Epithelial cell of esophagus (primary cell): ENCODE measurements around the gene SCAMP4.

Source experiments
- DNase-seq: peaks from one replicate; pipeline ENCODE4 v3.0.0; 2010; ENCODE audit warnings: low read depth
- H3K4me3 ChIP-seq: 2 replicates; pipeline ENCODE4 v1.5.1; 2011; ENCODE audit warnings: mild to moderate bottlenecking, low read length, control low read depth
- TF ChIP-seq, protein P1 (sequence below): IDR thresholded peaks from 2 replicates; pipeline ENCODE4 v1.5.1; 2011; ENCODE audit warnings: low read depth, mild to moderate bottlenecking, low read length, control low read depth, inconsistent platforms; ENCODE audit not compliant: insufficient read depth; ENCODE audit errors: missing control alignments

SCAMP4 gene

DNA sequence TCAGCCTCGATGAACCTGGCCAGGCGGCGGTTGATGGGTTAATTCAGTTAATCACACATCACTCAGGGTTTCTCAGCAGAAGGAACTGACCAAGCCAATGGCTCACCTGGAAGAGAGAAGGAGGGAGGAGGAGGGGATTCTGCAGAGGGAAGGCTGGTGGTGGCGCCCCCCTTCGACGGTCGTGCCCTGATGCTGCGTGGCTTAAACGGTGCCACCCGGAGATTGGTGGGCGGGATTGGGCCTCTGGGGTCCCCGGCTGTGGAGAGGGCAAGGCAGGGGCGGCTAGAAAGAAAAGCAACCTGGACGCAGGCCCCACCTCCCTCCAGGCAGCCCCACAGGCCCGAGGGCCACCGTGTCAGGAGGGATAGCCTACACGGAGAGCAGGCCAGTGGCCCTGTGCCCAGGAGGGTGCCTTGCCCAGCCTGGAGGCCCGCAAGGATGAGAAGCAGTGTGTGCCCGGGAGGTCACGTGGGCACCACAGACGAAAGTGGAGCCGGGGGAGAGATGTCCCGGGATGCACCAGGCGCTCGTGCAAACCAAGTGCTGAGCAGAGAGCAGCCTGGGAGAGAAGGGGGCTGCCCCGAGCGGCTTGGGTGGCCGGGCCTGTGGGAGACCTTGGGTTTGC, 51.8 kb downstream of the SCAMP4 start:
- DNase-seq: no peak
- H3K4me3 ChIP-seq: no peak overlapping the region
- TF ChIP-seq, protein P1, sequence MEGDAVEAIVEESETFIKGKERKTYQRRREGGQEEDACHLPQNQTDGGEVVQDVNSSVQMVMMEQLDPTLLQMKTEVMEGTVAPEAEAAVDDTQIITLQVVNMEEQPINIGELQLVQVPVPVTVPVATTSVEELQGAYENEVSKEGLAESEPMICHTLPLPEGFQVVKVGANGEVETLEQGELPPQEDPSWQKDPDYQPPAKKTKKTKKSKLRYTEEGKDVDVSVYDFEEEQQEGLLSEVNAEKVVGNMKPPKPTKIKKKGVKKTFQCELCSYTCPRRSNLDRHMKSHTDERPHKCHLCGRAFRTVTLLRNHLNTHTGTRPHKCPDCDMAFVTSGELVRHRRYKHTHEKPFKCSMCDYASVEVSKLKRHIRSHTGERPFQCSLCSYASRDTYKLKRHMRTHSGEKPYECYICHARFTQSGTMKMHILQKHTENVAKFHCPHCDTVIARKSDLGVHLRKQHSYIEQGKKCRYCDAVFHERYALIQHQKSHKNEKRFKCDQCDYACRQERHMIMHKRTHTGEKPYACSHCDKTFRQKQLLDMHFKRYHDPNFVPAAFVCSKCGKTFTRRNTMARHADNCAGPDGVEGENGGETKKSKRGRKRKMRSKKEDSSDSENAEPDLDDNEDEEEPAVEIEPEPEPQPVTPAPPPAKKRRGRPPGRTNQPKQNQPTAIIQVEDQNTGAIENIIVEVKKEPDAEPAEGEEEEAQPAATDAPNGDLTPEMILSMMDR: no peak

DNA sequence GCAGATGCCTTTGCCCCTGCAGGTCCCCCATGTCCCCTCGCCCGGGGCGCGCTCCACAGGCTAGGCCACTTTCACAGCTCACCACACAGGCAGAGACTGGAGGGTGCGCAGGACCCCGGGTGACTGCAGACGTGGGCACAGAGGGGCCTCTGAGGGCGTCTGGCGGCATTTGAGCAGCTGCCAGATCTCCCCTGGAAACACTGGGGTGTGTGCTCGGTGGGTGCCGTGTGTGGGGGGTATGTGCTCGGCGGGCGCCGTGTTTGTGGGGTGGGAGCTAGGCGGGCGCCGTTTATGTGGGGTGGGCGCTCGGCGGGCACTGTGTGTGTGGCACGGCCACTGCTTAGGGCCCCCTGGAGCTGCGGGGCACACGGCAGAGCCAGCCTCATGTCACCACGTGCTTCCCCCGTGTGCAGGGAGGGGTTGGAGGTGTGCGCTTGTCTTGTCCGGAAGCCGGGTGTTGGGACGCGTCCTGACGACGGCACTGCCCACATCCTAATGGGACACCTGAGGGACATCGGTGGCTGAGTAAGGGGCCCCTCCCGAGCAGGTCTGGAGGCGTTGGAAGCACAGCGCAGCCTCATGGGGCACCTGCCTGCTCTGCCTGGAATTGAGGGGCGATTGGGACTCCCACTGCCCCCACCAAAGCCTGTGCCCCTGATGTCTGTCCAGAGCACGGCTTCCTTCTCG, 52.5 kb downstream of the SCAMP4 start:
- DNase-seq: no peak
- TF ChIP-seq, protein P1: no peak
- H3K4me3 ChIP-seq: no peak overlapping the region

DNA sequence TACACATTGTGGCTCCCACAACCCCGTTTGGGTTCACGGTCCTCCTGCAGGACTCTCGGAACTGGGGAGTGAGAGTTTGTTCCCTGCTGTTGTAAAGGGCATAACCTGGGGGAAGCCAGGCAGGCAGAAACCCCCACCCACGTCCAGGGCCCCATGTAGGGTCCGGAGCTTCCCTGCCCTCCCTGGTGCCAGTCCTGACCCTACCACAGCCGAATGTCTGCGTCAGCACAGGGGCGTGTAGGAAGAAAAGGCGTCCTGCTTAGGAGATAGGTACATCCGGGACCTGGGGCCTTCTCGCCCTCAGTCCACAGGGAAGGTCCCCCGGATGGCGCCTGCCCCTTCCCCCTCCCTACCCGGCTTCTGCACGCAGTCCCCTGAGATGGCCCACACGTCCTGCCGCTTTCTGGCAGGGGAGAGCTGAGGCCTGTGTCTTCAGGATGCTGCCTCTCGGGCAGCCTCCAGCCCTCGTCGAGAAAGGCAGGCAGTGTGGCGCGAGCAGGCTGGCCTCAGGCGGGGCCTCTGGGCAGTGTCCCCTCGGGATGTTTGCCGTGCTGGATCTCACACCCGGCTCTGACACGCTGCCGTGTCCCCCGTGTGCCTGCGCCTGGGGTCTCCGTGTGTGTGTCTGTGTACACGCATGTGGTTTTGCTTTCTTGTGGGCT, 54.9 kb downstream of the SCAMP4 start:
- DNase-seq: no peak
- TF ChIP-seq, protein P1: no peak
- H3K4me3 ChIP-seq: no peak overlapping the region

DNA sequence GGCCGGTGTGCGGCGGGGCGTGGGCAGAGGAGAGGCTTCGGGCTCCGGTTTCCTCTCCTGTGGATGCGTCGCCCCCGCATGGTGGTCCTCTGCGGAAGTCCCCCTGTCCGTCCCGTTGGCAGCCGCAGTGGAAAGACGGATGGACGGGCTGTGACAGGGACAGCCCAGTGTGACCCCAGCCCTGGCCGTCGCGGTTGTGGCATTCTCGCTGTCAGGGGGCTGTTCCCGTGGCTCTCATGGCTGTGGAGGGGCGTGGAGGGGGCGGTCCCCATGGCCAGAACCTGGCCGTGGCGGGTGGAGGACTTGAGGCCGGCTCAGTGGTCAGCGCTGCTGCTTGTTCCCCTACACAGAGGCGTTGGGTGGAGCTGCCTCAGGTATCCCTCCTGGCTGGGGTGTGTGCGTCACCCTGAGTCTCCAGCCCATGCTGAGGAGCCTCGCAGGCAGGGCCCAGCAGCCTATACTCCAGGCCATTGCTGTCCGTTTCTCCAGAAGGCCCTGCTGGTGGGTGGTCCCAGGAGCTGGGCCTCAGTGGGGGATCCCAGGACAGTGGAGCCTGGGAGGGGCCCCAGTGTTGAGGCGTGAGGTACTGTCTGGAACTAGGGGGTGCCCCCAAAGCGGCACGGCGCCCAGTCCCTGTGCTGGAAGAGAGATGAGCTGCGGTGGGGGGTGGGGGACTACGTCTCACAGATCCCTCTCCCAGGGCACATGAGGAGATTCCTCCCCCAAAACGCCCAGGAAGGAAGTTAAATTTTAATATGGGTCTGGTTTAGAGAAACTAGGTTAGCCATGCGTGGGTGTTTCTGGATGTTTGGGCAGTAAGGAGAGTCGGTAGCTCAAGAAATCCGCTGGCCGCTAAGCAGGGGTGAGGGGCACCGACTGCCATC, 56.0 kb downstream of the SCAMP4 start:
- TF ChIP-seq, protein P1: no peak
- H3K4me3 ChIP-seq: no peak overlapping the region
- DNase-seq: no peak

DNA sequence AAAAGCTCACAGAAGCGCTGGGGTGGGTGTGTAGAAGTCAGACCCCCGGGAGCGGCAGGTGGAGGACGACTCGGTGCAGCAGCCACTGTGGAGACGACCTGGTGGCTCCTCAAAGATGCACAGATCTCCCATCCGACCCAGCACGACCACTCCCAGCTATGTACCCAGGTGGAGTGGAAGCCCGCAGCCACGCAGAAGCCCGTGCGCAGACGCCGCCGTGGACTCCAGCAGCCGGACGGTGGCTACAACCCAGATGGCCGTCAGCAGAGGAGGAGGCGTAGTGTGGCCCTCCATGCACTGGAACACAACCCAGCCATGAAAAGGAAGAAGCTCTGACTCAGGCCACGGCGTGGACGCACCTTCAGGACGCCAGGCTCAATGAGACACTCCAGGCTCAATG, 57.5 kb downstream of the SCAMP4 start:
- DNase-seq: no peak
- TF ChIP-seq, protein P1: no peak
- no peak overlapping the region for H3K4me3 ChIP-seq

DNA sequence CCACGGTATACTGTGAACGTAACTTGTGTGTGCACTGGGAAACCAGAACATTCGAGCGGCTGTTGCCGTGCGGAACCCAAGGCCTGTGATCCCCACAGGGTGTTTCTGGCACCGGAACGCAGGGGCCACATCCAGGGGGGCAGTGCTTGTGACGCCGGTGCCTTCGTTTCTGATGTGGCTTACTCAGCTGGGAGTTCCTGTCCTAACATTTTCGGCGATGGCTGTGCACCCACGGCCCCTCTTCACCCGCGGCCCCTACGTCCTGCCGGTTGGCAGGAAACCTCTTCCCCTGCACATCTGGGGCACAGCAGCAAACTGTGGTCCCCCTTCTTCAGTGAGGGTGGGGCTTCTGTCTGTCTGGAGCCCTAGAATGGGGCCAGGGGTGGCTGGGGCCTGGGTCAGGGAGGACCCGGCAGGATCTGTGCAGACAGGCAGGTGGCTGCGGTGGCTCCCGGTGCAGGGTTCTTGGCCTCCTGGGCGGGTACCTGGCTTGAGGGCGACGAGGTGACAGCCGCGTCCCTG, 61.9 kb downstream of the SCAMP4 start:
- no peak for DNase-seq
- H3K4me3 ChIP-seq: no peak overlapping the region
- TF ChIP-seq, protein P1: no peak
